IPS-20b (cell line): Measurements from ENCODE around the gene ZIC2.

Experiments used
- H3K27ac ChIP-seq: one replicate; pipeline ENCODE4 v1.5.1; 2013; ENCODE audit warnings: low read length
- H3K27me3 ChIP-seq: 2 replicates; pipeline ENCODE4 v1.6.1; 2013; ENCODE audit warnings: mild to moderate bottlenecking, low read length, inconsistent platforms; ENCODE audit not compliant: insufficient read depth
- H3K36me3 ChIP-seq: 2 replicates; pipeline ENCODE4 v1.6.1; 2013; ENCODE audit warnings: low read depth, mild to moderate bottlenecking, inconsistent platforms, low read length, moderate library complexity; ENCODE audit not compliant: insufficient read depth
- H3K4me1 ChIP-seq: 2 replicates; pipeline ENCODE4 v1.6.1; 2013; ENCODE audit warnings: mild to moderate bottlenecking, control low read depth, inconsistent platforms, low read length, moderate library complexity; ENCODE audit not compliant: insufficient read depth
- H3K4me3 ChIP-seq: 2 replicates; pipeline ENCODE4 v1.5.1; 2013; ENCODE audit warnings: mild to moderate bottlenecking, low read length, inconsistent platforms
- H3K9ac ChIP-seq: 2 replicates; pipeline ENCODE4 v1.6.1; 2013; ENCODE audit warnings: low read depth, mild to moderate bottlenecking, inconsistent platforms, low read length, moderate library complexity
- H3K9me3 ChIP-seq: 2 replicates; pipeline ENCODE4 v1.6.1; 2013; ENCODE audit warnings: mild to moderate bottlenecking, low read depth, low read length, inconsistent platforms; ENCODE audit not compliant: insufficient read depth

ZIC2 gene

DNA sequence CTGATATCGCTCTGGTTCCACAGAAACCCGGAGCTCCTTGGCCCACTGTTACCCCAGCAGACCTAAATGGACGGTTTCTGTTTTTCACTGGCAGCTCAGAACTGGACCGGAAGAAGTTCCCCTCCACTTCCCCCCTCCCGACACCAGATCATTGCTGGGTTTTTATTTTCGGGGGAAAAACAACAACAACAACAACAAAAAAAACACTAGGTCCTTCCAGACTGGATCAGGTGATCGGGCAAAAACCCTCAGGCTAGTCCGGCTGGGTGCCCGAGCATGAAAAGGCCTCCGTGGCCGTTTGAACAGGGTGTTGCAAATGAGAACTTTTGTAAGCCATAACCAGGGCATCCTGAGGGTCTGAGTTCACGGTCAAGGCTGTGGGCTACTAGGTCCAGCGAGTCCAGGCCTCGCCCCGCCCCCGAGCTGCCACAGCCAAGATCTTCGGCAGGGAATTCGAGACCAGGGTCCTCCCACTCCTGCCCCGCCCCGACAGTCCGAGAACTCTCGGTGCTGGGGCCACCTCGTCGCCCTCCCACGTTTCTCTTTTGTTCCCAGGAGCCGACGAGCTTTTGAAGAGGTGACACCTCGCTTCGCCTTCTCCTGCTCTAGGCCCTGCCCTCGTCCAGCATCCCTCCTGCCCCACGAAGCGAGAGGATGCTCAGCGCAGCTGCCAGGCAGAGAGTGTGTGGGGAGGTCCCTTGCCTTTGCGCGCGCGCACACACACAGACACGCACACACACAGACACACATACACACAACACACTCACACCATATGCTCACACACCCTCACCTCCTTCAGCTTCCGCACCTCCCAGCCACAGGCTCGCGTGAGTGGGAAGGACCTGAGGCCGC is 8.8 kb downstream of the ZIC2 start:
- no peak overlapping the region for H3K27ac ChIP-seq
- H3K27me3 ChIP-seq, result peaks cover 96% of the 10 kb centered on the region
- no peak overlapping the region for H3K9ac ChIP-seq
- H3K4me3 ChIP-seq, result peak overlapping the region; percentile 63
- peaks cover 62% of the 10 kb centered on the region; the same call in 1 of the 2 replicates for H3K4me1 ChIP-seq
- H3K36me3 ChIP-seq, result peaks cover 18% of the 10 kb centered on the region
- H3K9me3 ChIP-seq, result no peaks in the 10 kb centered on the region

GRCh38 chr13:99991013-99991827 is 9.6 kb downstream of the ZIC2 start:
- Histone ChIP-seq H3K9ac (peak overlapping the region; percentile 27; the same call in 1 of the 2 replicates), H3K36me3 (peaks cover 11% of the 10 kb centered on the region), H3K4me1 (peaks cover 68% of the 10 kb centered on the region; the same call in 1 of the 2 replicates), H3K27me3 (peaks cover 100% of the 10 kb centered on the region), H3K9me3 (no peaks in the 10 kb centered on the region), H3K27ac (no peak overlapping the region), H3K4me3 (peak overlapping the region; percentile 63)

DNA sequence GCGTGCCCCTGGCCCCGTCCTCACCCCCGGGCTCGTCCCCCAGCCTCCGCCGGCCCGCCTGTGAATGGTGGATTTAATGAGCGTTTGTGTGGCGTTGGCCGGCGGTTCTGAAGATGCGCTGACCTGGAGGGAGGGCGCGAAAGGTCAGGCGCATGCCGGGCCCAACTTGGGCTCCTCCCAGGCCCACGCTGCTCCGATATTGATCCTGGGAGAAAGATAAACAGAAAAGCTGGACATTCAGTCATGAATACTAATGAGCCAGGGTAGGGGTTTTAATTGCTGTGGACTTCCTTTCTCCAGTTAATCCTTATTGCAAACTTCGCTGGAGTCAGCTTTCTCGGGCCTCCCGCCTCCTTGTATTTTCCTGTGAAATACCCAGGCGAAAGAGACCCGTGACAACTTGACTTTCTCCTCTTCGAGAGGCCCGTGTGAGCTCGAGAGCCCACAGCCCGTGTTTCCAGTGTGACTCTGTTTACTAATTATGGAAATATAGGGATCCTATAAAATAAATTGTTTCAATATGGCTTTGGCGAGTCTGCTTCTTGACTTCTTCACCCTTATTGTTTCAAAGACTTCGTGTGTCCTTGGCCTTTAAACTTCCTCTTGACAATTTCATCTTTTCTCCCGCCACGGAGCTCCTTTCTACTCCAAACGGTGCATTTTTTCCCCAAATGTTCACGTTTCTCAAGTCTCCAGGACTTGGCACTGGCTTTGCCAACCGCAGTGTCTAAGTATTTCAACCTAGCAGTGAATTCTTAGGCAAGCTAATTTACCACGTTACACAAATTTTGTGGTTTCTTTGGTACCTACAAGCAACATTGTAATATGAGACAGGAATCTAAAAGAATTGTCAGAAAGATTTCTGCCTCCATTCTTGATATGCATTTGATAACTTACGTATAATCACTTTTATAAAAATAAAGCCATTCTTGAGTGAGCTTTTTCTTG is 10.5 kb downstream of the ZIC2 start:
- Histone ChIP-seq H3K27ac (no peak overlapping the region), H3K36me3 (peaks cover 2% of the 10 kb centered on the region; the same call in 1 of the 2 replicates), H3K4me1 (peaks cover 65% of the 10 kb centered on the region; the same call in 1 of the 2 replicates), H3K27me3 (peaks cover 100% of the 10 kb centered on the region), H3K9ac (no peak overlapping the region), H3K4me3 (peak overlapping the region; percentile 63), H3K9me3 (no peaks in the 10 kb centered on the region)

- no peak overlapping the region for H3K27ac ChIP-seq
- no peaks in the 10 kb centered on the region for H3K36me3 ChIP-seq
- H3K4me3 ChIP-seq, result no peak overlapping the region
- peaks cover 100% of the 10 kb centered on the region for H3K27me3 ChIP-seq
- H3K9me3 ChIP-seq, result no peaks in the 10 kb centered on the region
- H3K4me1 ChIP-seq, result peaks cover 60% of the 10 kb centered on the region; the same call in 1 of the 2 replicates
- no peak overlapping the region for H3K9ac ChIP-seq
Observed at GRCh38 chr13:99992949-99993351, 11.4 kb downstream of the ZIC2 start.

- H3K9ac ChIP-seq, result no peak overlapping the region
- H3K27ac ChIP-seq, result no peak overlapping the region
- H3K9me3 ChIP-seq, result no peaks in the 10 kb centered on the region
- H3K4me3 ChIP-seq, result no peak overlapping the region
- peaks cover 95% of the 10 kb centered on the region for H3K27me3 ChIP-seq
- peaks cover 55% of the 10 kb centered on the region; the same call in 1 of the 2 replicates for H3K4me1 ChIP-seq
- no peaks in the 10 kb centered on the region for H3K36me3 ChIP-seq
Observed at GRCh38 chr13:99993660-99994637, 12.4 kb downstream of the ZIC2 start.

GRCh38 chr13:99994638-99995020 is 13.0 kb downstream of the ZIC2 start:
- no peaks in the 10 kb centered on the region for H3K36me3 ChIP-seq
- no peak overlapping the region for H3K27ac ChIP-seq
- H3K9me3 ChIP-seq, result no peaks in the 10 kb centered on the region
- no peak overlapping the region for H3K4me3 ChIP-seq
- H3K9ac ChIP-seq, result no peak overlapping the region
- peaks cover 88% of the 10 kb centered on the region for H3K27me3 ChIP-seq
- H3K4me1 ChIP-seq, result peaks cover 51% of the 10 kb centered on the region; the same call in 1 of the 2 replicates

DNA sequence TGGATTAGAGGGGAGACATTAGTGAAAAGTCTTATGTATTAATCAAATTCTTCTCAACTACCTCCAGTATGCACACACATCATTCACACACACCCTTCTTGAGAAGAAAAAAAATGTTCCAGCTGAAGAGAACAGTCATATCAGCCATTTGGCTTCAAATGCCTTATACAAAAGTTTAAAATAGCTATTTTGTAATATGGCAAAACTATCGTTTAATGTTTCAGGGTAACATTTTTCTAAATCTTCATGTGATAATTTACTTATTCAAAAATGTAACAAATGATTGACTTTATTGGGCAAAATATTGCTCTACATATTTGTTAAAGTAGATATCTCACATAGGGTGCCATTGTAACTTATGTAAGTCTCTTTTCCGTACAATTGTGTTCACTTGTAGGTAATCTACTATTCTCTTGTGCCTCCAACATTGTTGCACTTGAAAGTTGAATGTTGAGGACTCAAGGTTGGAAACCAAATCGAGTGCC is 13.6 kb downstream of the ZIC2 start:
- H3K9ac ChIP-seq, result no peak overlapping the region
- H3K4me1 ChIP-seq, result peaks cover 47% of the 10 kb centered on the region; the same call in 1 of the 2 replicates
- peaks cover 83% of the 10 kb centered on the region for H3K27me3 ChIP-seq
- no peaks in the 10 kb centered on the region for H3K9me3 ChIP-seq
- H3K36me3 ChIP-seq, result no peaks in the 10 kb centered on the region
- H3K27ac ChIP-seq, result no peak overlapping the region
- H3K4me3 ChIP-seq, result peak overlapping the region; percentile 60

DNA sequence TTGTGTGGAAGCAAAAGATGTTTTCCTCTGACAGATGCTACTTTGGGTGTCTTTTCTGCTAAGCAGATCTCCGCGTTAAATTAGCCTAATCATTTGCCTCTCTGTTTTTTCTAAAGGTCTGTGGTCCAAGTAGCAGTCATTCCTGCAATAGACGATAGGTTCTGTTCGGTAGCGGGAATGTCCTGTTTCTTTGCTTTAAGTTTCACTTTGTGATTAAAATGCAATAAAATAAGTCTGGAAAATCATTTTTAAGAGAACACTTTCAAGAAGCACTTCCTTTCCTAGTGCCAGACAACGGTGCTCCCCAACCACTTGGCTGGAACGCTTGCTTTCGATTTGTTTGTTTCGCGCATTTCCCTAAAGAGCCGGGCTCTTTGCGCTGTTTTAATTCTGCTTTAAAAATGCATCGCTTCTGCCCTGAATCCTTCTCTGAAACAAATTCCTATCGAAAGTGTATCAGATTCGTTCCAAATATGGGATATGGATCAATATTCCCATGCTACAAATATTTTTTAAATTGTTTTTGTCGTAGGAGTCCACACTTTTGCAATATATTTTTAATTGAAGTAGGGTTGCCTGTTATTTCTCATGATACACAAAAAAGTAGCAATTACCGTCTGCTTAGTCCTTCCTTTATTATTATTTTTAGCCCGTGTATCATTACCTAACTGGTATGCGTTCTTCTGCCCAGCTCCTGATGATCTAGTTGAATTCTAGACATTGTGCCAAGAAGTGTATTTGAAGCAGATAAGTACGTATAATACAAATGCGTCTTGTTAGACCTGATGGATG is 14.2 kb downstream of the ZIC2 start:
- Histone ChIP-seq H3K9me3 (no peaks in the 10 kb centered on the region), H3K27me3 (peaks cover 77% of the 10 kb centered on the region), H3K27ac (no peak overlapping the region), H3K36me3 (no peaks in the 10 kb centered on the region), H3K9ac (no peak overlapping the region), H3K4me3 (peak overlapping the region; percentile 60), H3K4me1 (peaks cover 44% of the 10 kb centered on the region; the same call in 1 of the 2 replicates)

DNA sequence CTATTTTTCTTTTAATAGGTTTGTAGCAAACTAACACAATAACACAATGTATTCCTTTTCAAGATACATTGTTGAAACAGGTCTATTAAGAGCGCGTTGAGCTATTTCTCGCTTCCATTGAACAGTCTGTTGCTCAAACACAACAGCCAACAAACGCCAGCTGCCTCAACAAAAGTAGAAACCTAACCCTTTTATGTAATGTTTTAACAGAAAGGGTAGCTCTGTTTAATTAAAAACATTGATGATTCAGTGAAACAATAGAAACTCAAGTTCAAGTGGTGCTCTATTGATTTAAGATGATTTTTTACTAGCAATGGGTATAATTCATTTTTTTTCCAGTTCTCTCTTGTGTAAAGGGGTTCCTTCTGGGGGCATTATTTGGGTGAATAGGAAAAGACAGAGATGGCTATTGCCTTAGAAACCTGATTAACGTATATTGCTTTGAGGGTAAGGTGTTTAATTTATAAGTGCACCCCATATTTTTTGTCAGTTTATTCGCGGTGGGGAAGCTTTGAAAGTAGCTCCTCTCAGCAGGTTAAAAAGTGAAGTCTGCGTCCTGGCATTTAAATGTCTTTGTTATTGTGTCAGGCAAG is 14.9 kb downstream of the ZIC2 start:
- Histone ChIP-seq H3K27ac (no peak overlapping the region), H3K36me3 (no peaks in the 10 kb centered on the region), H3K9me3 (no peaks in the 10 kb centered on the region), H3K9ac (peak overlapping the region; percentile 60; the same call in 1 of the 2 replicates), H3K4me3 (peak overlapping the region; percentile 60), H3K27me3 (peaks cover 70% of the 10 kb centered on the region), H3K4me1 (peaks cover 43% of the 10 kb centered on the region; the same call in 1 of the 2 replicates)
